A549 treated with Mapracorat at 1 μM for 4 hours (cell line): ENCODE data around the gene OOSP1. TPM values are rescaled to one million over a fixed set of nuclear protein-coding genes. Genes with fewer than 3 reads are reported as not detected.

ENCODE experiments used
- total RNA-seq: library from RNA; stranded (reverse); fragments of 200-300 nt; extraction: Qiagen RNA extraction; gene quantifications from 5 replicates; pipeline ENCODE4 v1.2.3, GENCODE V29; 2022

OOSP1 gene
- total RNA-seq = not detected in 5 replicates

DNA sequence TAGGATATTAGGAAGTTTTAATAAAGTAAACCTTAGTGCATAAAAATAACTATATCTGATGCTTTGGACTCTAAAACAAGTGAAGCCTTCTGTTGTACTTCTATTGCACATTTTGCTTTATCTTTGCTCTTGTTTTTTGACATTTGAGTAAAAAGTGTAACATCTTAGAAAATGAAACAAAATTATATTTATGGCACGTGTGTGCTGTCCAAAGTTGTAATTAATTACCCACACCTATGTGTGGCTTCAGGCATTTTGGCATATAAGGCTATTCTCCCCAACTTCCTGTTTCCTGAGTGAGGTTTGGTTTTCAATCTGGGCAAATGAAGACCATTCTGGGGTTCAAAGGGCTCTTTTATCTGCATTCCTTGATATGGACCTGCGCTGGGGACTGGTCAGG, at the start of gene OOSP1:
TSS of gene OOSP1 (plus strand) at position 301 of the 400 bp plus-strand sequence. CDS start at position 324, 23 bp downstream.

DNA sequence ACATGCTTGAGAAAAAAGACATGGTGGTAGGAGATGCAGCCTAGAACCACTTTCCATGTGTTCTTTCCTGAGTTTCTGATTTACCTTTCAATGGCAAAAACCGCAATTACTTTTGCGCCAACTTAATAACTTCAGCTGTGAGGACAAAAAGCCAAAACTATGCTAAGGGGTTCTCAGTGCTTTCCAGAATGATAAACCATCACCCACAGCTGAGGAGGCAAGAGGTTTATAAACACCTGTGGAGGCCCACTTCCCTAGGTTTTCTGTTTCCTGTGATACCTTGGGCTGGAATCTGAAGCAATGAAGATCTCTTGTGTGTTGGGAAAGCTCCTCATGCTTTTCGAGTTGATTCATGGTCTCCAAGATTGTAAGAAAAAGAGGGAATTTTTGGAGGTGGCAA, 25.5 kb downstream of the OOSP1 start, which contains the start of gene OOSP4A:
TSS of gene OOSP4A (plus strand) at position 301 of the 400 bp plus-strand sequence. CDS start at position 301, 0 bp downstream.

Other genes with a start within 250 kb of the OOSP1 start
- gene OR10V1, start 224.6 kb upstream of the OOSP1 start, total RNA-seq = not detected in 5 replicates
- gene STX3, start 183.1 kb upstream of the OOSP1 start, total RNA-seq = 21.4 to 28.3 TPM (median 26.8 TPM) in 5 replicates
- 60.4 to 65.1 TPM (median 64.2 TPM) in 5 replicates for gene MRPL16, start 127.7 kb upstream of the OOSP1 start, total RNA-seq
- gene CBLIF, start 92.9 kb upstream of the OOSP1 start, total RNA-seq = not detected in 5 replicates
- gene TCN1, start 71.9 kb upstream of the OOSP1 start, total RNA-seq = 0.26 to 0.42 TPM (median 0.36 TPM) in 5 replicates
- not detected in 5 replicates for gene OOSP3, start 59.6 kb upstream of the OOSP1 start, total RNA-seq
- not detected in 5 replicates for gene OOSP4A, start 25.6 kb downstream of the OOSP1 start, total RNA-seq
- not detected in 5 replicates for gene OOSP4B, start 78.7 kb downstream of the OOSP1 start, total RNA-seq
- gene OOSP2, start 102.0 kb downstream of the OOSP1 start, total RNA-seq = not detected in 5 replicates
- gene MS4A3, start 118.2 kb downstream of the OOSP1 start, total RNA-seq = not detected in 5 replicates
- not detected in 5 replicates for gene MS4A2, start 150.2 kb downstream of the OOSP1 start, total RNA-seq
- not detected in 5 replicates for gene MS4A6A, start 244.7 kb downstream of the OOSP1 start, total RNA-seq